OCI-M1 (cell line): ENCODE data around the gene DEXI.
"Not testable (repeated sequence)": the region's sequence is repeated elsewhere in the genome, so short reads cannot be mapped to it uniquely, and the experiment has no call there.

Source experiments
- DNase-seq: peaks from one replicate; lab custom pipeline; 2025; lab: John Stamatoyannopoulos, UW

Gene DEXI

GRCh38 chr16:10969615-10970014 is 27.3 kb upstream of the DEXI start:
- no peak for DNase-seq

GRCh38 chr16:10968498-10968897 is 26.2 kb upstream of the DEXI start:
- no peak for DNase-seq

GRCh38 chr16:10967986-10968385 is 25.7 kb upstream of the DEXI start:
- DNase-seq = no peak

- DNase-seq = peak; percentile 84
Observed at GRCh38 chr16:10966559-10966958, 24.3 kb upstream of the DEXI start.

- DNase-seq = peak; percentile 93
Observed at GRCh38 chr16:10966129-10966528, 23.9 kb upstream of the DEXI start.

- DNase-seq = no peak
Observed at GRCh38 chr16:10965440-10966061, 23.3 kb upstream of the DEXI start.

- DNase-seq = no peak
Observed at GRCh38 chr16:10964891-10965326, 22.6 kb upstream of the DEXI start.

GRCh38 chr16:10964039-10964890 is 22.0 kb upstream of the DEXI start:
- DNase-seq = peak; percentile 90

GRCh38 chr16:10961231-10961630 is 19.0 kb upstream of the DEXI start:
- DNase-seq = no peak

GRCh38 chr16:10959161-10959560 is 16.9 kb upstream of the DEXI start:
- no peak for DNase-seq

GRCh38 chr16:10957771-10958482 is 15.7 kb upstream of the DEXI start:
- DNase-seq = peak; percentile 80

GRCh38 chr16:10954903-10955302 is 12.6 kb upstream of the DEXI start:
- no peak for DNase-seq

GRCh38 chr16:10951026-10951425 is 8.8 kb upstream of the DEXI start:
- no peak for DNase-seq

- no peak for DNase-seq
Observed at GRCh38 chr16:10950393-10950792, 8.1 kb upstream of the DEXI start.

- DNase-seq = peak; percentile 34
Observed at GRCh38 chr16:10949424-10949970, 7.2 kb upstream of the DEXI start.

- DNase-seq = no peak
Observed at GRCh38 chr16:10947211-10947787, 5.0 kb upstream of the DEXI start.

- DNase-seq = no peak
Observed at GRCh38 chr16:10946308-10946707, 4.0 kb upstream of the DEXI start.

- DNase-seq = no peak
Observed at GRCh38 chr16:10945065-10945787, 3.0 kb upstream of the DEXI start.

- peak; percentile 97 for DNase-seq
Observed at GRCh38 chr16:10944249-10945064, 2.2 kb upstream of the DEXI start, which contains the start of gene CLEC16A. Gene CLEC16A (plus strand): TSS chr16:10944564. CDS start chr16:10944718, 154 bp downstream.

- DNase-seq = no peak
Observed at GRCh38 chr16:10943064-10943353, 741 bp upstream of the DEXI start.

- not testable (repeated sequence) for DNase-seq
Observed at GRCh38 chr16:10941935-10942351, 325 bp downstream of the DEXI start.
